SK-N-SH treated with all-trans-retinoic acid at 6 μM for 48 hours (cell line): ENCODE results near the gene ACOXL.

ENCODE experiments used
- ATAC-seq: fragments of 200-7000 bp; cut with Tn5 transposase; 3 replicates; pipeline ENCODE4 v1.9.1; 2020; ENCODE audit warnings: mild to moderate bottlenecking, moderate library complexity
- ARNTL ChIP-seq: fragments of 450-650 bp; formaldehyde crosslinking; IDR thresholded peaks from 2 replicates; pipeline ENCODE4 v1.5.0; 2020; ENCODE audit warnings: low read depth, mild to moderate bottlenecking, moderate library complexity, borderline replicate concordance
- BACH2 ChIP-seq: fragments of 250-450 bp; sonication (Bioruptor Pico); IDR thresholded peaks from 2 replicates; pipeline ENCODE4 v1.9.0; 2021; ENCODE audit warnings: mild to moderate bottlenecking, borderline replicate concordance
- CSDC2 ChIP-seq: fragments of 250-450 bp; sonication (Bioruptor Pico); IDR thresholded peaks from 2 replicates; pipeline ENCODE4 v1.5.0; 2020; ENCODE audit warnings: mild to moderate bottlenecking, moderate library complexity
- ESRRG ChIP-seq: fragments of 250-450 bp; sonication (Bioruptor Pico); IDR thresholded peaks from 2 replicates; pipeline ENCODE4 v1.6.1; 2021; ENCODE audit warnings: mild to moderate bottlenecking
- GLIS3 ChIP-seq: fragments of 250-450 bp; sonication (Bioruptor Pico); IDR thresholded peaks from 2 replicates; pipeline ENCODE4 v1.5.0; 2020; ENCODE audit warnings: mild to moderate bottlenecking, moderate library complexity
- ISL1 ChIP-seq: fragments of 250-450 bp; sonication (Bioruptor Pico); IDR thresholded peaks from 2 replicates; pipeline ENCODE4 v2.1.2; 2022; ENCODE audit warnings: mild to moderate bottlenecking, moderate library complexity
- OSR1 ChIP-seq: fragments of 250-450 bp; sonication (Bioruptor Pico); IDR thresholded peaks from 2 replicates; pipeline ENCODE4 v1.8.0; 2022; ENCODE audit warnings: moderate library complexity, mild to moderate bottlenecking, inconsistent platforms
- PPARA ChIP-seq: fragments of 250-450 bp; sonication (Bioruptor Pico); IDR thresholded peaks from 2 replicates; pipeline ENCODE4 v1.5.0; 2020; ENCODE audit warnings: mild to moderate bottlenecking, borderline replicate concordance
- RARB ChIP-seq: fragments of 250-450 bp; sonication (Bioruptor Pico); IDR thresholded peaks from 2 replicates; pipeline ENCODE4 v1.8.0; 2021; ENCODE audit warnings: mild to moderate bottlenecking, moderate library complexity
- TOX ChIP-seq: fragments of 250-450 bp; sonication (Bioruptor Pico); IDR thresholded peaks from 2 replicates; pipeline ENCODE4 v1.8.0; 2021; ENCODE audit warnings: mild to moderate bottlenecking, moderate library complexity, borderline replicate concordance
- ZC3H10 ChIP-seq: fragments of 250-450 bp; sonication (Bioruptor Pico); IDR thresholded peaks from 2 replicates; pipeline ENCODE4 v1.5.1; 2021; ENCODE audit warnings: mild to moderate bottlenecking, moderate library complexity
- ZFP3 ChIP-seq: fragments of 250-450 bp; sonication (Bioruptor Pico); IDR thresholded peaks from 2 replicates; pipeline ENCODE4 v1.5.0; 2020; ENCODE audit warnings: mild to moderate bottlenecking, moderate library complexity
- ZNF565 ChIP-seq: fragments of 450-650 bp; formaldehyde crosslinking; conservative IDR thresholded peaks from 2 replicates; pipeline ENCODE4 v1.5.0; 2020; ENCODE audit warnings: low read depth, mild to moderate bottlenecking, moderate library complexity
- ZNF70 ChIP-seq: fragments of 450-650 bp; formaldehyde crosslinking; IDR thresholded peaks from 2 replicates; pipeline ENCODE4 v1.5.0; 2020; ENCODE audit warnings: mild to moderate bottlenecking, moderate library complexity
- ZNF8 ChIP-seq: fragments of 450-650 bp; formaldehyde crosslinking; IDR thresholded peaks from 2 replicates; pipeline ENCODE4 v1.5.0; 2020; ENCODE audit warnings: mild to moderate bottlenecking, moderate library complexity
- TF ChIP-seq, protein P1 (sequence below): fragments of 250-450 bp; sonication (Bioruptor Pico); IDR thresholded peaks from 2 replicates; pipeline ENCODE4 v1.8.0; 2021; ENCODE audit warnings: low read depth, mild to moderate bottlenecking, moderate library complexity, borderline replicate concordance
- TF ChIP-seq, protein P2 (sequence below): fragments of 250-450 bp; sonication (Bioruptor Pico); IDR thresholded peaks from 2 replicates; pipeline ENCODE4 v1.5.1; 2021; ENCODE audit warnings: mild to moderate bottlenecking, moderate library complexity
- TF ChIP-seq, protein P3 (sequence below): fragments of 250-450 bp; sonication (Bioruptor Pico); IDR thresholded peaks from 2 replicates; pipeline ENCODE4 v1.5.1; 2020; ENCODE audit warnings: low read depth, mild to moderate bottlenecking, moderate library complexity
- TF ChIP-seq, protein P4 (sequence below): fragments of 250-450 bp; sonication (Bioruptor Pico); IDR thresholded peaks from 2 replicates; pipeline ENCODE4 v1.8.0; 2020; ENCODE audit warnings: mild to moderate bottlenecking, moderate library complexity, borderline replicate concordance

ACOXL gene

DNA sequence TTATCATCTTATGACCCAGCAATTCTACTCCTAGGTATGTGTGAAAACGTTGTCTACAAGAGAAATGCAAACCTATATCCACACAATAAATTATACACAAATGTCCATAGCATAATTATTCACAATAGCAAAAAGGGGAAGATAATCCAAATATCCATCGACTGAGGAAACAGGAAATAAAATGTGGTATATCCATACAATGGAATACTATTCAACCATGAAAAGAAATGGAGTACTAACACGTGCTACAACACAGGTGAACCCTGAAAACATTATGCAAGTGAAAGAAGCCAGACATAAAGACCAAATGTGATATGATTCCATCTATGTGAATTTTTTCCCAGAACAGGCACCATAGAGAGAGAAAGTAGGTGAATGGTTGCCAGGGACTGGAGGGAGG, 72.1 kb downstream of the ACOXL start:
- TF ChIP-seq, protein P1, sequence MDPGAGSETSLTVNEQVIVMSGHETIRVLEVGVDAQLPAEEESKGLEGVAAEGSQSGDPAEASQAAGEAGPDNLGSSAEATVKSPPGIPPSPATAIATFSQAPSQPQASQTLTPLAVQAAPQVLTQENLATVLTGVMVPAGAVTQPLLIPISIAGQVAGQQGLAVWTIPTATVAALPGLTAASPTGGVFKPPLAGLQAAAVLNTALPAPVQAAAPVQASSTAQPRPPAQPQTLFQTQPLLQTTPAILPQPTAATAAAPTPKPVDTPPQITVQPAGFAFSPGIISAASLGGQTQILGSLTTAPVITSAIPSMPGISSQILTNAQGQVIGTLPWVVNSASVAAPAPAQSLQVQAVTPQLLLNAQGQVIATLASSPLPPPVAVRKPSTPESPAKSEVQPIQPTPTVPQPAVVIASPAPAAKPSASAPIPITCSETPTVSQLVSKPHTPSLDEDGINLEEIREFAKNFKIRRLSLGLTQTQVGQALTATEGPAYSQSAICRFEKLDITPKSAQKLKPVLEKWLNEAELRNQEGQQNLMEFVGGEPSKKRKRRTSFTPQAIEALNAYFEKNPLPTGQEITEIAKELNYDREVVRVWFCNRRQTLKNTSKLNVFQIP: no peak
- TF ChIP-seq ZNF8: peak; percentile 91
- TF ChIP-seq, all 23 proteins: peak for 1
- ATAC-seq: no peak

DNA sequence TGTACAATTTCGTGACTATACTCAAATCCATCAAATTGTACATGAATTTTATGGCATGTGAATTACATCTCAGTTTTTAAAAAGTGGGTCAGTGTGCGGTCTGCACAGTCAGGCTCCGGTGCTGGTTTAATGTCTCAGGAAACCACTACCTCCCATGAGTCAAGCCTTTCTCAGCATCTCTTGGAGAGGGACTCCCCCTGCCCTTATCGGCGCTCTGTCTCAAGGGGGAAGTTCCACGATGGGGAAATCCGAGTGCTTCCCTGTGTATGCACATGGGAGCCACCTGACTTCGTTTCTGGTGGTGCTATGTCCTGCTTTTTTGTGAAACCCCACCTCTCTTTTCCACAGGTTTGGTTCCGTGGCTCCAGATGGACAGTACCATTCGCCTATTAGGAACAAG, 72.5 kb downstream of the ACOXL start:
- TF ChIP-seq ESRRG (CRISPR knock-in tag) (no peak), PPARA (CRISPR knock-in tag) (no peak), ISL1 (no peak), RARB (CRISPR knock-in tag) (no peak)
- TF ChIP-seq, all 23 proteins: peak for 0
- ATAC-seq: no peak

DNA sequence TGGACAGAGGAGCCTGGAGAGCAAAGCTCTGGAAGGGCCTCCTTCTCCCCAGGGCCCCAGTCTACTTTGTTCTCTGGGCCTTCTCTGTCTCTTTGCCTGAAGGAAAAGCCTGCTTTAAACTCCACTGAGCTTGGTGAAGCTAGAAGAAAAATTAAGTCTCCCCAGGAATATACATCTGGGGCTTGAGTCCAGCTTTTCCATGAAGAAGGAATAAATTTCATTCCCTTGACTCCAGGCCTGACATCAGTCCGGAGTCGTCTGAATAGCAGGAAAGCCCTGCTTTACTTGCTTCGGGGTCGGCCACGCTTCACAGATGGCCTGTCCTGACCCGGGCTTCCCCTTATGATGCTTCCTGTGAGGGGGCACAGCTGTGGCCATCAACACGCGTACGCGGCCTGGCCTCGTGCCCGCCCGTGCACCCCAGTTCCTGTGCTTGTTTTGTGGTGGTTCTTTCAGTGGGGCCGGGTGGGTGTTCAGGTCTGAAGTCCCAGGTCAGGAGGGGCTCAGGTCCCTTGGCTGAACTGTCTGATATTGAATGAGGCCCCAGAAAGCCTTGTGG, 73.6 kb downstream of the ACOXL start:
- ATAC-seq: no peak
- TF ChIP-seq, protein P2, sequence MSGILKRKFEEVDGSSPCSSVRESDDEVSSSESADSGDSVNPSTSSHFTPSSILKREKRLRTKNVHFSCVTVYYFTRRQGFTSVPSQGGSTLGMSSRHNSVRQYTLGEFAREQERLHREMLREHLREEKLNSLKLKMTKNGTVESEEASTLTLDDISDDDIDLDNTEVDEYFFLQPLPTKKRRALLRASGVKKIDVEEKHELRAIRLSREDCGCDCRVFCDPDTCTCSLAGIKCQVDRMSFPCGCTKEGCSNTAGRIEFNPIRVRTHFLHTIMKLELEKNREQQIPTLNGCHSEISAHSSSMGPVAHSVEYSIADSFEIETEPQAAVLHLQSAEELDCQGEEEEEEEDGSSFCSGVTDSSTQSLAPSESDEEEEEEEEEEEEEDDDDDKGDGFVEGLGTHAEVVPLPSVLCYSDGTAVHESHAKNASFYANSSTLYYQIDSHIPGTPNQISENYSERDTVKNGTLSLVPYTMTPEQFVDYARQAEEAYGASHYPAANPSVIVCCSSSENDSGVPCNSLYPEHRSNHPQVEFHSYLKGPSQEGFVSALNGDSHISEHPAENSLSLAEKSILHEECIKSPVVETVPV (CRISPR knock-in tag): no peak
- TF ChIP-seq ARNTL (no peak), PPARA (CRISPR knock-in tag) (no peak), ZNF70 (no peak), ISL1 (no peak)
- TF ChIP-seq, protein P3, sequence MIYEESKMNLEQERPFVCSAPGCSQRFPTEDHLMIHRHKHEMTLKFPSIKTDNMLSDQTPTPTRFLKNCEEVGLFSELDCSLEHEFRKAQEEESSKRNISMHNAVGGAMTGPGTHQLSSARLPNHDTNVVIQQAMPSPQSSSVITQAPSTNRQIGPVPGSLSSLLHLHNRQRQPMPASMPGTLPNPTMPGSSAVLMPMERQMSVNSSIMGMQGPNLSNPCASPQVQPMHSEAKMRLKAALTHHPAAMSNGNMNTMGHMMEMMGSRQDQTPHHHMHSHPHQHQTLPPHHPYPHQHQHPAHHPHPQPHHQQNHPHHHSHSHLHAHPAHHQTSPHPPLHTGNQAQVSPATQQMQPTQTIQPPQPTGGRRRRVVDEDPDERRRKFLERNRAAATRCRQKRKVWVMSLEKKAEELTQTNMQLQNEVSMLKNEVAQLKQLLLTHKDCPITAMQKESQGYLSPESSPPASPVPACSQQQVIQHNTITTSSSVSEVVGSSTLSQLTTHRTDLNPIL: no peak

DNA sequence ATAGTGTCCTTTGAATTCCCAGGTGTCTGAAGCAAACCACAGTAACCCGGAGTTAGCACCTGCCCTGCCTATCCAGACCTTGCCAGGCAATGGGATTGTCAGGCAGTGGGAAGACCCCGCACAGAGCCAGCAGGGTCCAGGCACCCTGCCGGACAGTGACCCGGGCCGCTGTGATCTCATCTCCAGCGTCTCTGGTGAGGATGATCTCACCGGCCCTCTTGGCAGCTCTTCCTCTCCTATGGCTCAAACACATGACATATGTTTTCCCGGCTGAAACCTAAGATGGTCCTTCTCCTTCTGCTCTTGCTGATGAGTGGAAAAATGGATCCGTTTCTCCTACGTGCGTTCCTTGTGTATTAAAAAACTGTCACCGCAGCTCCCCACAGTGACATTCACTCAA, 75.1 kb downstream of the ACOXL start:
- TF ChIP-seq OSR1 (CRISPR knock-in tag): no peak
- TF ChIP-seq, protein P1: no peak
- no peak for TF ChIP-seq ZC3H10
- TF ChIP-seq ARNTL: no peak
- TF ChIP-seq, protein P3: no peak
- no peak for TF ChIP-seq ISL1
- TF ChIP-seq ZNF565 (CRISPR knock-in tag): no peak
- no peak for TF ChIP-seq BACH2
- TF ChIP-seq ZFP3 (CRISPR knock-in tag): no peak
- TF ChIP-seq, protein P4, sequence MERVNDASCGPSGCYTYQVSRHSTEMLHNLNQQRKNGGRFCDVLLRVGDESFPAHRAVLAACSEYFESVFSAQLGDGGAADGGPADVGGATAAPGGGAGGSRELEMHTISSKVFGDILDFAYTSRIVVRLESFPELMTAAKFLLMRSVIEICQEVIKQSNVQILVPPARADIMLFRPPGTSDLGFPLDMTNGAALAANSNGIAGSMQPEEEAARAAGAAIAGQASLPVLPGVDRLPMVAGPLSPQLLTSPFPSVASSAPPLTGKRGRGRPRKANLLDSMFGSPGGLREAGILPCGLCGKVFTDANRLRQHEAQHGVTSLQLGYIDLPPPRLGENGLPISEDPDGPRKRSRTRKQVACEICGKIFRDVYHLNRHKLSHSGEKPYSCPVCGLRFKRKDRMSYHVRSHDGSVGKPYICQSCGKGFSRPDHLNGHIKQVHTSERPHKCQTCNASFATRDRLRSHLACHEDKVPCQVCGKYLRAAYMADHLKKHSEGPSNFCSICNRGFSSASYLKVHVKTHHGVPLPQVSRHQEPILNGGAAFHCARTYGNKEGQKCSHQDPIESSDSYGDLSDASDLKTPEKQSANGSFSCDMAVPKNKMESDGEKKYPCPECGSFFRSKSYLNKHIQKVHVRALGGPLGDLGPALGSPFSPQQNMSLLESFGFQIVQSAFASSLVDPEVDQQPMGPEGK (CRISPR knock-in tag): no peak
- TF ChIP-seq ESRRG (CRISPR knock-in tag): no peak
- TF ChIP-seq CSDC2: no peak
- TF ChIP-seq PPARA (CRISPR knock-in tag): no peak
- TF ChIP-seq, all 23 proteins: peak for 0
- no peak for ATAC-seq

DNA sequence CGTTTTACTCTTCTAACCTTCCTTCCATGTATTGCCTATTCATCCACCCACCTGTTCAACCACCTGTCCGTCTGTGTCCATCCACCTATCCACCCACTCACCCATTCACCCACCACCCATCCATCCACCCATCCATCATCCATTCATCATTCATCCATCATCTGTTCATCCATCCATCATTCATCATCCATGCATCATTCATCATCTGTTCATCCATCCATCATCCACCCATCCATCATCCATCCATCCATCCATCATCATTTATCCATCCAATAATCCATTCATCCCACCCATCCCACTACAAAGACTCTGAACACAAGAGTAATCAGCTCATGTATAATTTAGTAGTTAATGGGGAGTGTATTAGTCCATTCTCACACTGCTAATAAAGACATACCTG, 78.0 kb downstream of the ACOXL start:
- ATAC-seq: no peak
- TF ChIP-seq RARB (CRISPR knock-in tag) (no peak), GLIS3 (CRISPR knock-in tag) (no peak), TOX (no peak)
